GM23338 (cell line): ENCODE data around the gene CDKL4. TPM values are rescaled to one million over a fixed set of nuclear protein-coding genes. Genes with fewer than 3 reads are reported as not detected.

Experiments used
- ATAC-seq: fragments of 200-7000 bp; cut with Tn5 transposase; 3 replicates; pipeline ENCODE4 v1.9.1; 2020
- DNase-seq: peaks from one replicate; pipeline ENCODE4 v3.0.0-alpha.2; 2015; ENCODE audit warnings: low spot score
- H2AFZ ChIP-seq: fragments of 200-600 bp; sonication (generic); 2 replicates; pipeline ENCODE4 v1.8.0; 2016; ENCODE audit warnings: antibody characterized with exemption, mild to moderate bottlenecking, moderate library complexity
- H3F3A ChIP-seq: fragments of 200-600 bp; sonication (generic); replicated peaks from 2 replicates; pipeline ENCODE4 v1.8.0; 2017; ENCODE audit warnings: antibody characterized with exemption, mixed run types, low read depth
- H3K27ac ChIP-seq: fragments of 200-600 bp; sonication (generic); 2 replicates; pipeline ENCODE4 v1.6.1; 2016; ENCODE audit warnings: low read depth
- H3K27me3 ChIP-seq: fragments of 200-600 bp; sonication (generic); 2 replicates; pipeline ENCODE4 v1.8.0; 2016; ENCODE audit warnings: mild to moderate bottlenecking, mixed run types, moderate library complexity; ENCODE audit not compliant: insufficient read depth
- H3K36me3 ChIP-seq: fragments of 200-600 bp; sonication (generic); 2 replicates; pipeline ENCODE4 v1.8.0; 2016; ENCODE audit warnings: mild to moderate bottlenecking; ENCODE audit not compliant: insufficient read depth
- H3K4me1 ChIP-seq: fragments of 200-600 bp; sonication (generic); 2 replicates; pipeline ENCODE4 v1.8.0; 2016; ENCODE audit warnings: mild to moderate bottlenecking, moderate library complexity; ENCODE audit not compliant: insufficient read depth
- H3K4me2 ChIP-seq: fragments of 200-600 bp; sonication (generic); 2 replicates; pipeline ENCODE4 v1.7.1; 2017; ENCODE audit warnings: mixed run types
- H3K4me3 ChIP-seq: fragments of 200-600 bp; sonication (generic); 2 replicates; pipeline ENCODE4 v1.6.1; 2016; ENCODE audit warnings: mixed run types
- H3K79me2 ChIP-seq: fragments of 200-600 bp; sonication (generic); replicated peaks from 2 replicates; pipeline ENCODE4 v1.8.0; 2017; ENCODE audit warnings: mild to moderate bottlenecking; ENCODE audit not compliant: insufficient read depth
- H3K9me2 ChIP-seq: fragments of 200-600 bp; sonication (generic); 2 replicates; pipeline ENCODE4 v1.8.0; 2017; ENCODE audit not compliant: insufficient read depth
- H4K20me1 ChIP-seq: fragments of 200-600 bp; sonication (generic); replicated peaks from 2 replicates; pipeline ENCODE4 v1.8.0; 2017; ENCODE audit warnings: mild to moderate bottlenecking; ENCODE audit not compliant: insufficient read depth
- H3K27ac Mint-ChIP-seq: 2 replicates; pipeline ENCODE4 v1.8.0; 2020; ENCODE audit warnings: inconsistent platforms, mild to moderate bottlenecking, moderate library complexity, mixed read lengths
- H3K27me3 Mint-ChIP-seq: 3 replicates; pipeline ENCODE4 v1.8.0; 2022; ENCODE audit warnings: low read depth, mild to moderate bottlenecking, moderate library complexity, mixed read lengths, inconsistent platforms; ENCODE audit not compliant: insufficient read depth, poor library complexity
- H3K36me3 Mint-ChIP-seq: 3 replicates; pipeline ENCODE4 v1.8.0; 2021; ENCODE audit warnings: low read depth, mild to moderate bottlenecking, inconsistent platforms, moderate library complexity, mixed read lengths
- H3K4me1 Mint-ChIP-seq: 3 replicates; pipeline ENCODE4 v1.8.0; 2020; ENCODE audit warnings: mild to moderate bottlenecking, inconsistent platforms, mixed read lengths
- H3K4me3 Mint-ChIP-seq: 3 replicates; pipeline ENCODE4 v1.8.0; 2021; ENCODE audit warnings: moderate library complexity, mild to moderate bottlenecking, inconsistent platforms, mixed read lengths
- H3K9me3 Mint-ChIP-seq: 3 replicates; pipeline ENCODE4 v1.8.0; 2020; ENCODE audit warnings: moderate library complexity, mild to moderate bottlenecking, inconsistent platforms, mixed read lengths
- CREB1 ChIP-seq: fragments of 250-450 bp; sonication (Bioruptor Pico); IDR thresholded peaks from 2 replicates; pipeline ENCODE4 v1.5.0; 2020; ENCODE audit warnings: low read depth, mild to moderate bottlenecking, moderate library complexity
- CTCF ChIP-seq, 2 experiments: fragments of 200-600 bp in 1 of 2; sonication (generic) in 1 of 2; conservative IDR thresholded peaks; 2 replicates each; pipeline versions ENCODE4 v1.5.1 to v1.6.1; 2016 to 2017; ENCODE audit warnings: antibody characterized with exemption in 2 of 2, low read depth in 2 of 2, mild to moderate bottlenecking in 2 of 2, moderate library complexity in 1 of 2
- ETS1 ChIP-seq: IDR thresholded peaks from 2 replicates; pipeline ENCODE4 v1.6.1; 2016; ENCODE audit warnings: antibody characterized with exemption
- EZH2 ChIP-seq: fragments of 200-600 bp; sonication (generic); IDR thresholded peaks from one replicate; pipeline ENCODE4 v1.8.0; 2017; ENCODE audit warnings: antibody characterized with exemption, mild to moderate bottlenecking, low read depth; ENCODE audit not compliant: unreplicated experiment
- EZH2phosphoT487 ChIP-seq: fragments of 200-600 bp; sonication (generic); IDR thresholded peaks from one replicate; pipeline ENCODE4 v1.8.1; 2018; ENCODE audit warnings: antibody characterized with exemption; ENCODE audit not compliant: unreplicated experiment
- JUNB ChIP-seq: IDR thresholded peaks from one replicate; pipeline ENCODE4 v1.6.1; 2016; ENCODE audit warnings: antibody characterized with exemption; ENCODE audit not compliant: unreplicated experiment
- POLR2AphosphoS5 ChIP-seq: IDR thresholded peaks from 2 replicates; pipeline ENCODE4 v1.6.1; 2016; ENCODE audit warnings: antibody characterized with exemption, low read depth
- STAT1 ChIP-seq: IDR thresholded peaks from one replicate; pipeline ENCODE4 v1.6.1; 2016; ENCODE audit warnings: antibody characterized with exemption; ENCODE audit not compliant: unreplicated experiment
- ZNF114 ChIP-seq: fragments of 250-450 bp; sonication (Bioruptor Pico); IDR thresholded peaks from 2 replicates; pipeline ENCODE4 v1.5.0; 2020; ENCODE audit warnings: mild to moderate bottlenecking, moderate library complexity
- ZNF331 ChIP-seq: fragments of 250-450 bp; sonication (Bioruptor Pico); IDR thresholded peaks from 2 replicates; pipeline ENCODE4 v1.5.0; 2020; ENCODE audit warnings: low read depth, mild to moderate bottlenecking, moderate library complexity
- ZNF462 ChIP-seq: fragments of 250-450 bp; sonication (Bioruptor Pico); IDR thresholded peaks from 2 replicates; pipeline ENCODE4 v1.5.0; 2020; ENCODE audit warnings: mild to moderate bottlenecking, moderate library complexity
- polyA plus RNA-seq: library from polyadenylated mRNA; unstranded; fragments of >200 nt; fragmentation: Nextera tagmentation; extraction: Ambion mirVana; gene quantifications from 2 replicates; pipeline ENCODE4 v1.2.1, GENCODE V29; 2016
- total RNA-seq: library from RNA; depleted of rRNA; stranded (reverse); fragments of >200 nt; shearing (Covaris generic); gene quantifications from 2 replicates; pipeline ENCODE4 v1.2.3, GENCODE V29; 2014

CDKL4 gene
- total and polyA plus RNA-seq, 2 experiments from 2014 or later: 0.24 TPM; not detected in 1

GRCh38 chr2:39154944-39155343 lies 88.8 kb downstream of the CDKL4 start (continued):
- TF ChIP-seq CTCF (conservative IDR thresholded peaks at IDR 0.05; ENCODE audit: low read depth in 2 of 2) (no peak), POLR2AphosphoS5 (no peak), ETS1 (no peak)

GRCh38 chr2:39153312-39153711 lies 90.5 kb downstream of the CDKL4 start:
- DNase-seq (no peak), ATAC-seq (no peak)
- no peaks in the 10 kb centered on the region for H3F3A ChIP-seq
- H3K36me3 ChIP-seq: no peaks in the 10 kb centered on the region
- no peak overlapping the region for H3K4me3 ChIP-seq
- H3K4me1 Mint-ChIP-seq: no peaks in the 10 kb centered on the region; the same call in 1 of the 3 replicates
- H3K9me3 Mint-ChIP-seq: no peaks in the 10 kb centered on the region
- H3K36me3 Mint-ChIP-seq: no peaks in the 10 kb centered on the region
- H3K4me2 ChIP-seq: no peak overlapping the region
- no peaks in the 10 kb centered on the region for H4K20me1 ChIP-seq
- H2AFZ ChIP-seq: no peak overlapping the region; the same call in 1 of the 2 replicates
- H3K4me3 Mint-ChIP-seq: no peak overlapping the region
- H3K9me2 ChIP-seq: 0 out of 2 replicates have a peak, but pooled peaks cover 6% of the 10 kb centered on the region
- H3K27ac Mint-ChIP-seq: no peak overlapping the region
- no peaks in the 10 kb centered on the region for H3K27me3 ChIP-seq
- H3K4me1 ChIP-seq: peaks cover 4% of the 10 kb centered on the region
- no peaks in the 10 kb centered on the region for H3K27me3 Mint-ChIP-seq
- TF ChIP-seq ZNF462 (CRISPR knock-in tag) (no peak), ZNF331 (CRISPR knock-in tag) (no peak), STAT1 (no peak), POLR2AphosphoS5 (no peak), ZNF114 (CRISPR knock-in tag) (no peak), EZH2phosphoT487 (no peak), CREB1 (CRISPR knock-in tag) (no peak), JUNB (no peak), EZH2 (no peak)
- no peak overlapping the region for H3K27ac ChIP-seq
- no peaks in the 10 kb centered on the region for H3K79me2 ChIP-seq
